ENCODE measurements around the gene BCAP31. TPM values are rescaled to one million over a fixed set of nuclear protein-coding genes. Genes with fewer than 3 reads are reported as not detected.

The BCAP31 gene
- total and polyA plus RNA-seq, 2 of the 13 experiments (the other 11 are each of a cell fraction or from before 2014, with no cell fraction given): 139 to 178 TPM

- no peak for TF ChIP-seq REST (IDR thresholded peaks at IDR 0.05; ENCODE audit: borderline replicate concordance in 1 of 2, low read depth in 1 of 2, low read length in 2 of 2)
- TF ChIP-seq ZNF335 (CRISPR knock-in tag; IDR thresholded peaks at IDR 0.05): no peak
- TF ChIP-seq MXI1 (IDR thresholded peaks at IDR 0.05; ENCODE audit: borderline replicate concordance, low read depth, low read length): peak; percentile 33; the same call in 1 of the 3 replicates
- TF ChIP-seq TOPORS (CRISPR knock-in tag; IDR thresholded peaks at IDR 0.05): no peak
- no peak for TF ChIP-seq ZBTB14 (CRISPR knock-in tag; IDR thresholded peaks at IDR 0.05)
- TF ChIP-seq ZNF660 (CRISPR knock-in tag; IDR thresholded peaks at IDR 0.05; ENCODE audit: borderline replicate concordance, low read depth): no peak
- TF ChIP-seq RAD21 (CRISPR knock-in tag; IDR thresholded peaks at IDR 0.05): peak; percentile 31; the same call in 1 of the 2 replicates
- no peak for TF ChIP-seq CC2D1A (CRISPR knock-in tag; IDR thresholded peaks at IDR 0.05)
- peak; percentile 38; the same call in 1 of the 2 replicates for TF ChIP-seq SAP130 (CRISPR knock-in tag; IDR thresholded peaks at IDR 0.05; ENCODE audit: low read depth)
- no peak for TF ChIP-seq SNAPC2 (CRISPR knock-in tag; IDR thresholded peaks at IDR 0.05)
- 0 out of 2 replicates have a peak, but pooled peaks have one; percentile 11 for TF ChIP-seq GATAD2A (CRISPR knock-in tag; IDR thresholded peaks at IDR 0.05)
- no peak for TF ChIP-seq NFIC (IDR thresholded peaks at IDR 0.05; ENCODE audit: low read length)
- TF ChIP-seq SMC3 (IDR thresholded peaks at IDR 0.05; ENCODE audit: low read length): peak; percentile 9; the same call in 1 of the 2 replicates
- TF ChIP-seq SALL1 (CRISPR knock-in tag; IDR thresholded peaks at IDR 0.05): peak; percentile 18; the same call in 1 of the 2 replicates
- no peak for TF ChIP-seq NR2F2 (IDR thresholded peaks at IDR 0.05; ENCODE audit: borderline replicate concordance, low read depth)
- TF ChIP-seq HIC2 (CRISPR knock-in tag; IDR thresholded peaks at IDR 0.05; ENCODE audit: low read depth): no peak
- no peak for TF ChIP-seq MBD4 (IDR thresholded peaks at IDR 0.05; ENCODE audit: borderline replicate concordance, low read length)
- TF ChIP-seq PRDM15 (CRISPR knock-in tag; IDR thresholded peaks at IDR 0.05): no peak
- no peak for TF ChIP-seq NPAS2 (CRISPR knock-in tag; IDR thresholded peaks at IDR 0.05; ENCODE audit: borderline replicate concordance)
- no peak for TF ChIP-seq FOXJ3 (CRISPR knock-in tag; IDR thresholded peaks at IDR 0.05; ENCODE audit: borderline replicate concordance)
Measured at GRCh38 chrX:153708415-153708814, 15.8 kb downstream of the BCAP31 start (continued).

Data from HepG2 (cell line).